ENCODE data around the gene TFPI.

- no peak for TF ChIP-seq POLR2AphosphoS5 (IDR thresholded peaks at IDR 0.05)
- no peak for TF ChIP-seq EP300 (IDR thresholded peaks at IDR 0.05)
Measured at GRCh38 chr2:187575751-187576067, 21.5 kb upstream of the TFPI start.
